Measurements from ENCODE around the gene ELMOD3. TPM values are rescaled to one million over a fixed set of nuclear protein-coding genes. Genes with fewer than 3 reads are reported as not detected.

The ELMOD3 gene
- total and polyA plus RNA-seq, 9 of the 15 experiments (the other 6 are each of a cell fraction or from before 2014, with no cell fraction given) = 2.7 to 18.7 (median 11.6) TPM

DNA sequence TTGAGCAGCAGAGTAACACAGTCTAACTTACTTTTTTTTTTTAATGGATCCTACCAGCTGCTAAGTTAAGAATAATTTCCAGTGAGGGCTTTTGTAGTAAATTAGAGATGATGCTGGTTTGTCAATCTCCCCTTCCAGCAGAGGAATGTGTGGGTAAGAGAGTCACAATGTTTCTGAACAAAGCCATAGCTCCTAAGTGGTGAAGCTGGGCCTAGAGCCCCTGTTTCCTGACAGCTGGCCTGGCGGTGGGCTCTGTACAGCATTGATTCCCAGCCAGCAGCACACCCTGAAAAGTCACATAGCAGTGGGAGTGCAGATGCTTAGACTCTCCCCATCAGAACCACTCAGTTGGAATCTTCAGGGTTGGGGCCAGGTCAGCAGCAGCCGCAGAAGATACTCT lies 31.2 kb downstream of the ELMOD3 start (continued):
- TF ChIP-seq ARID4B (CRISPR knock-in tag; IDR thresholded peaks at IDR 0.05) = no peak
- TF ChIP-seq DNMT1 (IDR thresholded peaks at IDR 0.05) = no peak
- TF ChIP-seq, protein P1, sequence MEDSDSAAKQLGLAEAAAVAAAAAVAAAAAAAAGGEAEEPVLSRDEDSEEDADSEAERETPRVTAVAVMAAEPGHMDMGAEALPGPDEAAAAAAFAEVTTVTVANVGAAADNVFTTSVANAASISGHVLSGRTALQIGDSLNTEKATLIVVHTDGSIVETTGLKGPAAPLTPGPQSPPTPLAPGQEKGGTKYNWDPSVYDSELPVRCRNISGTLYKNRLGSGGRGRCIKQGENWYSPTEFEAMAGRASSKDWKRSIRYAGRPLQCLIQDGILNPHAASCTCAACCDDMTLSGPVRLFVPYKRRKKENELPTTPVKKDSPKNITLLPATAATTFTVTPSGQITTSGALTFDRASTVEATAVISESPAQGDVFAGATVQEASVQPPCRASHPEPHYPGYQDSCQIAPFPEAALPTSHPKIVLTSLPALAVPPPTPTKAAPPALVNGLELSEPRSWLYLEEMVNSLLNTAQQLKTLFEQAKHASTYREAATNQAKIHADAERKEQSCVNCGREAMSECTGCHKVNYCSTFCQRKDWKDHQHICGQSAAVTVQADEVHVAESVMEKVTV (CRISPR knock-in tag; IDR thresholded peaks at IDR 0.05) = no peak
- no peak for TF ChIP-seq SRSF3 (IDR thresholded peaks at IDR 0.05; ENCODE audit: insufficient read depth, low read length)
- no peak for TF ChIP-seq SPI1 (IDR thresholded peaks at IDR 0.05; ENCODE audit: borderline replicate concordance, low read depth, low read length)
- TF ChIP-seq KLF1 (tag; IDR thresholded peaks at IDR 0.05) = no peak

Data from K562 (cell line).